Neural cell (in vitro differentiated cells): ENCODE results near the gene IGLON5. TPM values are rescaled to one million over a fixed set of nuclear protein-coding genes. Genes with fewer than 3 reads are reported as not detected.

Source experiments
- H2AFZ ChIP-seq: fragments of 200-600, 300-800 bp; sonication (generic), shearing (Covaris generic); 2 replicates; pipeline ENCODE4 v1.6.0; 2014; ENCODE audit warnings: low read depth, mild to moderate bottlenecking, antibody characterized with exemption, low read length, moderate library complexity
- H3F3A ChIP-seq: fragments of 200-600 bp; shearing (Covaris generic); 2 replicates; pipeline ENCODE4 v1.6.1; 2016; ENCODE audit warnings: mild to moderate bottlenecking, moderate library complexity, mixed read lengths, antibody characterized with exemption, low read length; ENCODE audit not compliant: insufficient read depth, poor library complexity, severe bottlenecking
- H3K27ac ChIP-seq: fragments of 200-600, 300-800 bp; sonication (generic), shearing (Covaris generic); 2 replicates; pipeline ENCODE4 v1.5.1; 2014; ENCODE audit warnings: mild to moderate bottlenecking, low read length, moderate library complexity
- H3K27me3 ChIP-seq: fragments of 300-800, 200-600 bp; sonication (generic), shearing (Covaris generic); 2 replicates; pipeline ENCODE4 v1.6.0; 2014; ENCODE audit warnings: mild to moderate bottlenecking, low read depth, low read length, moderate library complexity; ENCODE audit not compliant: insufficient read depth
- H3K36me3 ChIP-seq: fragments of 300-800, 200-600 bp; sonication (generic), shearing (Covaris generic); 2 replicates; pipeline ENCODE4 v1.5.1; 2014; ENCODE audit warnings: mild to moderate bottlenecking, antibody characterized with exemption, low read length, moderate library complexity; ENCODE audit not compliant: insufficient read depth
- H3K4me2 ChIP-seq: fragments of 300-800, 200-600 bp; sonication (generic), shearing (Covaris generic); 2 replicates; pipeline ENCODE4 v1.6.0; 2014; ENCODE audit warnings: mild to moderate bottlenecking, low read length
- H3K4me3 ChIP-seq: fragments of 300-800, 200-600 bp; sonication (generic), shearing (Covaris generic); 2 replicates; pipeline ENCODE4 v1.5.1; 2014; ENCODE audit warnings: mild to moderate bottlenecking, low read length, moderate library complexity
- H3K79me2 ChIP-seq: fragments of 200-600 bp; shearing (Covaris generic); replicated peaks from 2 replicates; pipeline ENCODE4 v1.6.0; 2014; ENCODE audit warnings: mild to moderate bottlenecking, low read length, moderate library complexity; ENCODE audit not compliant: insufficient read depth
- H3K9ac ChIP-seq: fragments of 300-800, 200-600 bp; sonication (generic), shearing (Covaris generic); 2 replicates; pipeline ENCODE4 v1.6.1; 2016; ENCODE audit warnings: mild to moderate bottlenecking, low read length, mixed read lengths
- H3K9me2 ChIP-seq: fragments of 200-600 bp; shearing (Covaris generic); 2 replicates; pipeline ENCODE4 v1.6.1; 2016; ENCODE audit warnings: mild to moderate bottlenecking, low read length, mixed read lengths; ENCODE audit not compliant: insufficient read depth
- H3K9me3 ChIP-seq: fragments of 200-600, 300-800 bp; sonication (generic), shearing (Covaris generic); 2 replicates; pipeline ENCODE4 v1.6.1; 2016; ENCODE audit warnings: mild to moderate bottlenecking, mixed run types, low read length, moderate library complexity, mixed read lengths
- H4K20me1 ChIP-seq: fragments of 200-600 bp; shearing (Covaris generic); 2 replicates; pipeline ENCODE4 v1.6.1; 2016; ENCODE audit warnings: mild to moderate bottlenecking, mixed run types; ENCODE audit not compliant: insufficient read depth
- CTCF ChIP-seq: fragments of 450-650 bp; IDR thresholded peaks from 2 replicates; pipeline ENCODE4 v1.5.1; 2014; ENCODE audit warnings: antibody characterized with exemption, mild to moderate bottlenecking, moderate library complexity; ENCODE audit not compliant: poor library complexity, severe bottlenecking
- EP300 ChIP-seq: fragments of 450-650 bp; conservative IDR thresholded peaks from 2 replicates; pipeline ENCODE4 v1.6.1; 2014; ENCODE audit warnings: antibody characterized with exemption, mild to moderate bottlenecking, moderate library complexity; ENCODE audit not compliant: poor library complexity, severe bottlenecking
- EZH2 ChIP-seq: fragments of 200-600, 300-800 bp; shearing (Covaris generic), sonication (generic); IDR thresholded peaks from 2 replicates; pipeline ENCODE4 v1.6.1; 2014; ENCODE audit warnings: antibody characterized with exemption, low read length, borderline replicate concordance, mild to moderate bottlenecking; ENCODE audit not compliant: insufficient read depth, poor library complexity, severe bottlenecking
- MXI1 ChIP-seq: fragments of 450-650 bp; conservative IDR thresholded peaks from 2 replicates; pipeline ENCODE4 v1.6.1; 2014; ENCODE audit warnings: antibody characterized with exemption, mild to moderate bottlenecking; ENCODE audit not compliant: poor library complexity, severe bottlenecking
- POLR2AphosphoS5 ChIP-seq: IDR thresholded peaks from 2 replicates; pipeline ENCODE4 v1.6.1; 2012
- RAD21 ChIP-seq: fragments of 450-650 bp; conservative IDR thresholded peaks from 2 replicates; pipeline ENCODE4 v1.6.1; 2014; ENCODE audit warnings: antibody characterized with exemption, mild to moderate bottlenecking, moderate library complexity
- REST ChIP-seq: IDR thresholded peaks from 2 replicates; pipeline ENCODE4 v1.6.1; 2012; ENCODE audit warnings: borderline replicate concordance
- SMC3 ChIP-seq: fragments of 450-650 bp; conservative IDR thresholded peaks from 2 replicates; pipeline ENCODE4 v1.6.1; 2014; ENCODE audit warnings: antibody characterized with exemption, mild to moderate bottlenecking, moderate library complexity; ENCODE audit not compliant: poor library complexity
- TAF1 ChIP-seq: IDR thresholded peaks from 2 replicates; pipeline ENCODE4 v1.6.1; 2012; ENCODE audit warnings: low read depth
- polyA plus RNA-seq: library from polyadenylated mRNA; depleted of rRNA; stranded (reverse); fragments of >200 nt; gene quantifications from 2 replicates; pipeline ENCODE4 v1.2.3, GENCODE V29; 2014

The IGLON5 gene
- polyA plus RNA-seq, 1 donor from 2014 or later, result 13.5 TPM

- no peaks in the 10 kb centered on the region for H3F3A ChIP-seq
- no peak overlapping the region for H3K4me2 ChIP-seq
- no peaks in the 10 kb centered on the region for H3K9me2 ChIP-seq
- no peaks in the 10 kb centered on the region for H3K27me3 ChIP-seq
- H4K20me1 ChIP-seq, result no peaks in the 10 kb centered on the region
- no peak overlapping the region for H2AFZ ChIP-seq
- H3K27ac ChIP-seq, result no peak overlapping the region
- H3K36me3 ChIP-seq, result no peaks in the 10 kb centered on the region
- TF ChIP-seq POLR2AphosphoS5 (no peak), RAD21 (no peak), EP300 (no peak), SMC3 (no peak), MXI1 (no peak), EZH2 (no peak), TAF1 (no peak), CTCF (no peak), REST (no peak)
- H3K9ac ChIP-seq, result peak overlapping the region; percentile 31
- H3K79me2 ChIP-seq, result no peaks in the 10 kb centered on the region
- no peaks in the 10 kb centered on the region for H3K9me3 ChIP-seq
- H3K4me3 ChIP-seq, result peak overlapping the region; percentile 34
Measured at GRCh38 chr19:51319649-51320279, 8.3 kb downstream of the IGLON5 start.

GRCh38 chr19:51320280-51320657 is 8.8 kb downstream of the IGLON5 start:
- Histone ChIP-seq H3K27ac (no peak overlapping the region), H3K79me2 (no peaks in the 10 kb centered on the region), H3K9ac (no peak overlapping the region), H3F3A (no peaks in the 10 kb centered on the region), H2AFZ (no peak overlapping the region), H3K9me2 (no peaks in the 10 kb centered on the region), H4K20me1 (no peaks in the 10 kb centered on the region), H3K4me3 (peak overlapping the region; percentile 34), H3K4me2 (no peak overlapping the region), H3K27me3 (no peaks in the 10 kb centered on the region), H3K36me3 (no peaks in the 10 kb centered on the region), H3K9me3 (no peaks in the 10 kb centered on the region)
- no peak for TF ChIP-seq REST
- no peak for TF ChIP-seq POLR2AphosphoS5
- no peak for TF ChIP-seq EP300
- no peak for TF ChIP-seq RAD21
- TF ChIP-seq EZH2, result no peak
- TF ChIP-seq TAF1, result no peak
- TF ChIP-seq CTCF, result no peak
- no peak for TF ChIP-seq SMC3
- no peak for TF ChIP-seq MXI1
